ENCODE measurements around the gene PFN3.
"Not testable (repeated sequence)": the region's sequence is repeated elsewhere in the genome, so short reads cannot be mapped to it uniquely, and the experiment has no call there.

The PFN3 gene

GRCh38 chr5:177426566-177427210 is 26.2 kb upstream of the PFN3 start, which contains the start of gene GRK6:
TSS of gene GRK6 (plus strand) at chr5:177426676. CDS start at chr5:177426846, 170 bp downstream.
- FAIRE-seq: no peak
- no peak for DNase-seq (ENCODE audit: extremely low spot score, insufficient read length, low read depth)

GRCh38 chr5:177425801-177426565 is 25.5 kb upstream of the PFN3 start:
- DNase-seq (ENCODE audit: extremely low spot score, insufficient read length, low read depth): peak; percentile 94
- FAIRE-seq: peak; percentile 99

GRCh38 chr5:177425196-177425800 is 24.8 kb upstream of the PFN3 start:
- no peak for DNase-seq (ENCODE audit: extremely low spot score, insufficient read length, low read depth)

GRCh38 chr5:177423671-177424070 is 23.2 kb upstream of the PFN3 start:
- FAIRE-seq (no peak), DNase-seq (ENCODE audit: extremely low spot score, insufficient read length, low read depth) (no peak)

More at GRCh38 chr5:177425196-177425800, 24.8 kb upstream of the PFN3 start:
- FAIRE-seq: no peak

- no peak for FAIRE-seq
- DNase-seq (ENCODE audit: extremely low spot score, insufficient read length, low read depth): no peak
Measured at GRCh38 chr5:177421062-177421798, 20.8 kb upstream of the PFN3 start.

- not testable (repeated sequence) for DNase-seq (ENCODE audit: extremely low spot score, insufficient read length, low read depth); FAIRE-seq
Measured at GRCh38 chr5:177420472-177420871, 20.0 kb upstream of the PFN3 start.

GRCh38 chr5:177419046-177419445 is 18.6 kb upstream of the PFN3 start:
- DNase-seq (ENCODE audit: extremely low spot score, insufficient read length, low read depth) (no peak), FAIRE-seq (no peak)

GRCh38 chr5:177417081-177417480 is 16.6 kb upstream of the PFN3 start:
- not testable (repeated sequence) for DNase-seq (ENCODE audit: extremely low spot score, insufficient read length, low read depth); FAIRE-seq

GRCh38 chr5:177414481-177414880 is 14.0 kb upstream of the PFN3 start:
- no peak for FAIRE-seq
- no peak for DNase-seq (ENCODE audit: extremely low spot score, insufficient read length, low read depth)

- peak; percentile 93 for FAIRE-seq
Measured at GRCh38 chr5:177412603-177413233, 12.3 kb upstream of the PFN3 start.

GRCh38 chr5:177410575-177410974 is 10.1 kb upstream of the PFN3 start:
- FAIRE-seq (no peak), DNase-seq (ENCODE audit: extremely low spot score, insufficient read length, low read depth) (no peak)

More at GRCh38 chr5:177412603-177413233, 12.3 kb upstream of the PFN3 start:
- DNase-seq (ENCODE audit: extremely low spot score, insufficient read length, low read depth): no peak

- FAIRE-seq: no peak
Measured at GRCh38 chr5:177409043-177409801, 8.8 kb upstream of the PFN3 start, which contains the start of gene F12. TSS of gene F12 (minus strand) at chr5:177409564. CDS start at chr5:177409527, 37 bp downstream.

GRCh38 chr5:177405805-177406204 is 5.3 kb upstream of the PFN3 start:
- no peak for DNase-seq (ENCODE audit: extremely low spot score, insufficient read length, low read depth)
- FAIRE-seq: no peak

More at GRCh38 chr5:177409043-177409801, 8.8 kb upstream of the PFN3 start, which contains the start of gene F12:
- DNase-seq (ENCODE audit: extremely low spot score, insufficient read length, low read depth): no peak

GRCh38 chr5:177405312-177405711 is 4.9 kb upstream of the PFN3 start:
- FAIRE-seq (no peak), DNase-seq (ENCODE audit: extremely low spot score, insufficient read length, low read depth) (no peak)

GRCh38 chr5:177404641-177405179 is 4.2 kb upstream of the PFN3 start:
- no peak for DNase-seq (ENCODE audit: extremely low spot score, insufficient read length, low read depth)
- FAIRE-seq: no peak

GRCh38 chr5:177403792-177404640 is 3.6 kb upstream of the PFN3 start:
- peak; percentile 88 for DNase-seq (ENCODE audit: extremely low spot score, insufficient read length, low read depth)
- peak; percentile 88 for FAIRE-seq

- FAIRE-seq (no peak), DNase-seq (ENCODE audit: extremely low spot score, insufficient read length, low read depth) (no peak)
Measured at GRCh38 chr5:177403102-177403791, 2.8 kb upstream of the PFN3 start.
